GM08714 (cell line): ENCODE data around the gene NUDT2.
A peak's percentile ranks its signal among the peaks of the same experiment; 100 is the strongest.

ENCODE experiments used
- H3K4me3 ChIP-seq: fragments of 200-500 bp; sonication (Bioruptor generic); 2 replicates; pipeline ENCODE4 v1.5.1; 2014; ENCODE audit warnings: mild to moderate bottlenecking, low read length, inconsistent platforms
- ZNF274 ChIP-seq: IDR thresholded peaks from 2 replicates; pipeline ENCODE4 v1.6.1; 2012; ENCODE audit warnings: mild to moderate bottlenecking, low read depth, low read length

Gene NUDT2

DNA sequence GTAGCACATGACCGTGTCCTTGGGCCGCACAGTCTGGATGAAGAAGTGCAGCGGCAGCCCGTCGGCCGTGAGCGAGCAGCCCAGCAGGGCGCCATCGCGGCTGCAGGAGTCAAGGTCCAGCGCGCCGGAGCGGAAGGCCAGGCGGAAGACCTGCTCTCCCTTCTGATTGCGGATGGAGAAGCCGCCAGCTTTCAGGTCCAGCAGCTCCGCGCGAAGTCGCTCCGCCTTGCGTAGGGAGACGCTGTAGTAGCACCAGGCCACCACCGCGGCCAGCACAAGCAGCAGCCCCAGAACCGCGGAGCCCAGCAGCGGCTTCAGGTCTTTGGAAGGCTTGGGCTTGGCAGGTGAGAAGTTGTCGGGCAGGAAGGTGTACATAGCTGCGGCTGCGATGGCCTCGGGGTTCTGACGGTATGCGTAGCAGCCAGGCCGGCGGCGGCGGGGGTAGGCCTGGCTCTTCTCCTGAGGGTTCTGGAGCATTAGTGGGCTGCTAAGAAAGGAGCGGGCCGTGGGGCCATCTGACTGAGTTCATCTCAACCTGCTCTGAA is 43.2 kb downstream of the NUDT2 start:
- no peak for TF ChIP-seq ZNF274
- H3K4me3 ChIP-seq: no peak overlapping the region

DNA sequence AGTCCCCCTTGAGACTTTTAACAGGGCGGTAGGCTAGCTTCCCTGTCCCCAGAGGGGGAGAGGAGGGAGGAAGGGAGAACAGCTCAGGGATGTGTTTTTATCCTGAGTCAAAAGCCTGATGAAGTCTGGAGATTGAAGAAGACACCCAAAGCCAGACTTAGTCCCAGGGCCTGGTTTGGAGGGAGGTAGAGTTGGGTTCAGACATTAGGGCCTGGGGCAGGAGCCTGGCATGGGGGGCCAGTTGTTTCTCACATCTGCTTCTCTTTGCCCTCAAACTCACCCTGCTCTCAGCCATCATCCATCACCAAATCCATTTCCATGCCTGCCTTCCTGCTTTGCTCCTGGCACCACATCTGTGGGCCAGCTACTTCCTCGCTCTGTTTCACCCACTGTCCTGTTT is 44.4 kb downstream of the NUDT2 start:
- TF ChIP-seq ZNF274: no peak
- H3K4me3 ChIP-seq: no peak overlapping the region

DNA sequence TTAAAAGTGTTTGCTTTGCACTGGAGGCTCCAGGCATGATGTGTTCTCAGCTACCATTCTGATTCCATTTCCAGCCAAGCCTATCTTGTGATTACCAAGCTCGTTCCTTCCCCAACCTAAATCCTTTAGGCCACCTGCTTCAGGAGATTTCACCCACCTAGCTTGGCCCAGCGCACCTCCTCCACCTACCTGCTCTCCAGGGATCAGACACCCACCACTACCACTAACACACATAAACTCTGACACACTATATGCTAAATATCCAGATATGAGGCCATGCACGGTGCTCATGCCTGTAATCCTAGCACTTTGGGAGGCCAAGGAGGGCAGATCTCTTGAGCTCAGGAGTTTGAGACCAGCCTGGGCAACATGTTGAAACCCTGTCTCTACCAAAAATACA is 45.0 kb downstream of the NUDT2 start:
- no peak overlapping the region for H3K4me3 ChIP-seq
- TF ChIP-seq ZNF274: no peak

DNA sequence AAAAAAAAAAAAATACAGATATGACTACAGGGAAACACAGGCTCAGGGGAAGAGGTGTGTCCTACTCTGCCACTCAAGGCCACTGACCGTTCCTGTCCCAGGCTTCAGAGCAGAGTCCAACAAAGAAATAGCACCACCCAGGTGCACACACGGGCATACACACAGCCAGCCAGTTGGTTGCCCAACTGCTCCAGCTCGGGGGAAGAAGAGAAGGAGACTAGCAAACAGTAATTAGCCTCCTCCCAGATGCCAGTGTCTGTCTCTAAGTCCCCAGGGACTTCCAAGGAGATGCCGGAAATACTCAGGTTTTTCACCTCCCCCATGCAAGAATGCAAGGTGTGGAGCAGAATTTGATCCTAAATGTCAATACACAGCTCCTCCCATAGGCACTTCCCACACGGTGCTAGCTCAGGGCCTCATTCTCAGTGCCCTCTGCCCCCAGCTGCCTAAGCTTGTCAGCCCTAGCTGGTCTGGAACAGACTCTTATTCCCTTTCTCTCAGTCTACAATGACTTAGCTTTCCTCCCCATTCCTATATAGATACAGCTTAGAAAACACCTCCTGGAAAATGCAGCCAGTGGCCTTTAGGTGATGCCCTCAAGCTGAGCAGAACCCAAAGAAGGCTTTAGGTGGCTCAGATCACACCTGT is 45.7 kb downstream of the NUDT2 start:
- H3K4me3 ChIP-seq: no peak overlapping the region
- no peak for TF ChIP-seq ZNF274

DNA sequence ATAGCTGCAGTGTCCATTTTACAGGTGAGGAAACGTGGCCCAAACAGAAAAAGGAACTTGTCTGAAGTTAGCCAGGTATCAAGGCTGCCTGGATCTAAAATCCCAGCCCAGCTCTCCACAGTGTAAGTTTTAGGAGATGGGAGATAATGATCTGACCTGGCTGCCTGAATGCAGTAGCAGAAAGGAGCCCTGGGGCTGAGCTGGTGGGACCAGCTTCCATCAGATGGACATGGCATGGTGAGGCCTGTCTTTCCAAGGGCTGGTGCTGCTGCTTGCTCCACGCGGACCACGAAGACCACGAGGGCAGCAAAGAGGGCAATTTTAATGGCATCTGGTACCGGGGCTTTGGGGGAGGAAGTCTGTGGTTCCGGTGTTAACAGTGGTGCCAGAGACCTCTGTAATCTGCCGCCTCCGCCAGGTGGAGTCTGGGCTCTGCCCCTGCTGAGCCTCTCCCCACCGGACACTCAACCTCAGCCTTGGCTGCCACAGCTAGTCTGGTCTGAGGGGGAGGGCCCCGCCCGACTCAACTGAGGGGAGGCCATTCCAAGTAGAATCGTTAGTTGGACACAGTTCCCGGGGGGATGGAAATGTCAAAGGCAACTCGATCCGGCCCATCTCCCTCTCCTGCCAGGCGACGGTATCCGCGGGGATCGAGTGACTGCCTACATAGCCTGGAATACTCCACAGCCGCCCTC is 46.7 kb downstream of the NUDT2 start:
- TF ChIP-seq ZNF274: no peak
- peak overlapping the region; percentile 59; the same call in 1 of the 2 replicates for H3K4me3 ChIP-seq

DNA sequence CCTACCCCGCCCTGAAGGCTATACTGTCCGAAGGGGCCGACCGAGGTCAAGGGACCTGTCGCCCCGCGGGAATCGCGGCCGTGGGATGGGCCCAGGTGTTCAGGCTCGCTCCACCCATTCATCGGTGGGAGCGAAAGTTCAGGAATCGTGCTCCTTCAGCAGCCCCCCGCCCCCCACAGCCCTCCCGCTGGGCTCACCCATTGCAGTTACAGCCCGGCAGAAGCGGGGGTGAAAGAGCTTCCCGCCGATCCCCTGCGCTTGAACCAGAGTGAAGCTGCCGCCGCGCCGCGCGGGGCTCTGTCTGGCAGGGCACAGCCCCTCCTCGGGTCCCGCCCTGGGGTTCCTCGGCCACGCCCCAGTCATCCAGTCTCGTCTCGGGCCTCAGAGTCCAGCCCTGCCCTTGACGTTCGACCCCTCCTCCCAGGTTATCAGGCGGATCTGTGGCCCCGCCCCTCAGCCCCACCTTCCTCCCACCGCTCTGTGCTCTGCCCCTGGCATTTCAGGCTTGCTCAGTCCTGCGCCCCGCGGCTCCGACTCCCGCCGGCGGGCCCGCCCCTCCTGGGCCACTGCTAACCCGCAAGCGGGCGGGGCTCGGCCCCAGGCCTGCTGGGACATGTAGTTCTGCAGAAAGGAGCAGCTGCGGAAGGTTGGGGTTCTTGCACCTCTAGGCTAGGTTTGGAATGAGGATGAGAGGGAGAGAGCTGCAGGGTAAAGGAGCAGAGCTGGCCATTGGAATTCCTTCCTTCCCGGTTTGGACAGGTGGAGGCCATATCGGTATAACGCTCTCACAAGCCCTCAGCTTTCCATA is 47.4 kb downstream of the NUDT2 start, which contains the start of gene MYORG:
TSS of gene MYORG (minus strand) at position 303 of the 808 bp plus-strand sequence. CDS start 3,955 bp downstream, outside the sequence.
- TF ChIP-seq ZNF274: no peak

DNA sequence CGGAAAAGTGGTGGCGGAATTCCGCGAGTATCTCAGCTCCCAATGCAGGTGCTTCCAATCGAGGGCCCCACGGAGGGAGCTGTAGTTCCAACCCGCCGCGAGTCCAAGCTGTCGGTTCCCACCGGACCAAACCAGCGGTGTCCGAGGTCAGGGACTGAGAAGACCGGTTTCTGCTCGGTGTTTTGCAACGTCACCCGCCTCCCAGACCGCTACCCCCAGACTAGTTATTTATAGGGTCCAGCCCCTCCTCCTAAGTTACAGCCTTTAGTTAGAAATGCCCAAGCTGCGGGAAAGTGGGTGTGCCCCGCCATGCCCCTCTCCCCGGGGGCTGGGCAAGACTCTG is 48.0 kb downstream of the NUDT2 start:
- TF ChIP-seq ZNF274: no peak
- peak overlapping the region; percentile 59; the same call in 1 of the 2 replicates for H3K4me3 ChIP-seq

More for the DNA sequence above, 47.4 kb downstream of the NUDT2 start, which contains the start of gene MYORG:
- H3K4me3 ChIP-seq: peak within 1 kb of the TSS; percentile 59; the same call in 1 of the 2 replicates

DNA sequence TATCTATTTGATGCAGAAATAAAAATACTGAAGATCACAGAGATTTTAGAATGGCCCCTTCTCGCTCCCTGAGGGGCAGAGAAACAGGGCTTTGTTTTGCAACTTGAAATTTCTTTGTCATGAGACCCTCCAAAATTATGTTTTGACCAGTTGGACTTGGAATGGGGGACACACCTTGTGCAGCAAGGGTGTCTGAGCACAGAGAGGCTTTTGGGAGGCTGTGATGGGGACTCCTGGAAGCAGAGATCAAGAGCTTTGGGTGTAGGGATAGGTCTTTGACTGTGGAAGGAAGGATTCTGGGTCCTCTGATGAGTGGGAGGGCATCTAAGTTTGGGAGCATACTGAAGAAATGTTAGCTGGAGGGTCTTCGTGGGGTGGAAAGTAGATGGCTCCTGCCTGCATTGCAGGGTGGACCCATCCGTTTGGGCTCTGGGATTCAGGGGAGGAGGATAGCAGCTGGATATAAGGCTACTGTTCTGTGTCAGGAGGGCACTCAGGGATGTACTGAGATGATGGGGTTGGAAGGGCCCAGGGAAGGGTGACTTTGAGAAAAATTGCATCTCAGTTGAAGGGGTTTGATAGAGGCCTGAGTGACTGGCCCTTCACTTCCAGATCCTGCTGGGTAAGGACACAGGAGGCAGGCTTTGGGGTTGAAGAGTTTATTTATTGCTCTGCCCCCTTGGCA is 49.1 kb downstream of the NUDT2 start:
- TF ChIP-seq ZNF274: no peak

DNA sequence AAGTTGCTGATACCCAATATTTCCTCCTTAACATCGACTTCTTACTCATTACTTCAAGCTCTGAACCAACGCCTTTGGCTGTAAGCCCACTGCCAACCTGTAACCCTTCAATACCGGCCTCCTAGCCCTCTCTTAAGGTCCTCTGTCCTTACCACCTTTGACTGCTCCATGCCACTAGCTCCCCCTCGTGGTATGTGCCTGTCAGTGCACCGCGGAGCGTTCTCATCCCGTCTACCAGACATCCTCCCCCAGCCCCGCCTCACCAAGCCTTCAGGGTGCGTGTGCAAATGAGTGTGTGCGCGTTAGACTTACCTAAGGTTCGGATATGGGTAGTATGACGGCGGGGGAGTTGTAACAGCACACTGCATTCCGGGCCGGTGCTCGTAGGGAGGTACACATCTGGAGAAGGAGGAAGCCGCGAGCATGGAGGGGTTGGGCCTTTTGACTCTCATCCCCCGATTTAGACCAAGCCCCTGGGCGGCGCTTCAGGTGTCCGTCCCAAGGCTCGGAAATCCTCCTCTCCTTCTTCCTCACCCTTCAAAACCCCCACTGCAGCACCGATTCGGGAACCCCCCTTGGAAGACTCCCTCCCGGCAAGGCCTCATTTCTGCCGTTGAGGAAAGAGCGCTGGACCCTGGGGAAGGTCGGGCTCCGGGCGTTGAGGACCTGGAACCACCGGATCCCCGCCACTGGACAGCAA is 50.1 kb downstream of the NUDT2 start:
- H3K4me3 ChIP-seq: no peak overlapping the region; the same call in 1 of the 2 replicates
- TF ChIP-seq ZNF274: no peak

More for the DNA sequence above, 49.1 kb downstream of the NUDT2 start:
- H3K4me3 ChIP-seq: no peak overlapping the region

DNA sequence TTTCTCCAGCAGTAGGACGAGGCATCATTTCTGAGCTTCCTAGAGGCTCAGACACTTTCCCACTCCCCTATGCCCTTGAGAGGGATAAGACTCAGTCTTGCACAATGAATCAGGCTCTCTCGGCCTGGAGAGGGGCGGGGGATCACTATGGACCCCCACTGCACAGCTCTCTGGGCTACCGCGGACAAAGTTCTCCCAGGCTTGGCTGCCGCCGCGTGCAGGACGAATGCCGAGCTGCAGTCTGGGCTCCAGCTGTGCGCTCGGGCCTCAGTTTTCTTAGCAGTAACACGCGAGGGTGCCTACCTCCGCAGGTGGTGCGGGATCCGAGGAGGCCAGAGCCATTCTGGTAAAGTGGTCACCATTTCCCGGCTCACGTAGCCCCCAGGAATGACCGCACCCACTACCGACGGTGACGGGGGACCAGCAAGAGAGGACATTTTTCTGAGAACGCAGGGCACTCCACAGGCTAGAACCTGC is 50.7 kb downstream of the NUDT2 start:
- TF ChIP-seq ZNF274: no peak
- H3K4me3 ChIP-seq: no peak overlapping the region

DNA sequence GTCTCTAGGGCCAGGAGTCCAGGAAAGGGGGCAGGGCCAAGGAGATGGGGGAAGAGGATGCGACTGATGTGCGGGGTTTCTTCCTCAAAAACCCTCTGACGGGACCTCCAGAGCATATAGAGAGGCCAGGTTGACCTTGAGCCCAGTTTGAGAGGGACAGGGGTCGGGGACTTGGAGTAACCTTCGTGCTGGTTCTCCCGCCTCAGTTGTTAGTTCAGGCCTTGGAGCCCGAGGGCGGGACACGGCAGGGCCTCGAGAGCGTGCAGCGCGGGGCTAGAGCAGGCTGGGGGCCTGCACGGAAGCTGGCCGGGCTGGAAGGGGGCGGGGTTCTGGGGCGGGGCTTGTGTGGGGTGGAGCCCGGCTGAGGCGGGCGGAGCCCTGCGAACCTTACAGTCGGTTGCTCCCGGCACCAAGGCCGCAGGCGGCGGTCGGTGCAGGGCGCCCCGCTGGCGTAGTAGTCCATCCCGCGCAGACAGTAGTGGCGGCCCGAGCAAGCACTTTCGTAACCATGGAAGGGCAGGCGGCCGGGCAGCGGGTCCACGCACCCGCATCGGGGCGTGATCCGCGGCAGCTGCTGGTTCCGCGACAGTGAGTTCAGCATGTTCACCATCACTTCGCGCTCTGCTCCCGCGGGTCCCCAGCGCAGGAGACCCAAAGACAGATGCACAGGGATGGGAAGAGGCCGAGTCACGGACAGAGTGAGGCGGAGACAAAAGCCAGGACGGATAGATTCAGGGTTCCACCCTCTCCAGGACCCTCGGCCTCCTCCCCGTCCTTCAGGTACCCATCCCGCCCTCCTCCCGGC is 51.3 kb downstream of the NUDT2 start:
- TF ChIP-seq ZNF274: no peak
- peak overlapping the region; percentile 17; the same call in 1 of the 2 replicates for H3K4me3 ChIP-seq

DNA sequence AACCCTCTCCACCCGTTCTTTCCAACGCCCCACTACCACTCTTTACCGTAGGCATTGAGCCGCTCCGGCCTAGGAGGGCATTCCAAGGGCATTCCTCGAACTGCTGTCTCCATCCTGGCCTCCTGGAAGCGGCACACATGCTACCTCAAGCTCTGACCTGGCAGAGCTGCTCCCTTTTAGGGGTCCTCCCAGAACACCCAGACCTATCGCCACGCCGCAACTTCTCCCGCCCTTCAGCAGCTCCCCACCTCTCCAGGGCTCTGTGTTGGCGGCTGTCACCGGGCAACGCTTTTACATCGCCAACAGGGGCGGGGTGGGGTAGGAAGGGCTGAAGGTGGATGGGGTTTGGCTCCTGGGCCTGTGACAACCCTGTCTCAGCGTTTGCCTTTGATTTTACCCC is 52.0 kb downstream of the NUDT2 start:
- H3K4me3 ChIP-seq: no peak overlapping the region
- TF ChIP-seq ZNF274: no peak

DNA sequence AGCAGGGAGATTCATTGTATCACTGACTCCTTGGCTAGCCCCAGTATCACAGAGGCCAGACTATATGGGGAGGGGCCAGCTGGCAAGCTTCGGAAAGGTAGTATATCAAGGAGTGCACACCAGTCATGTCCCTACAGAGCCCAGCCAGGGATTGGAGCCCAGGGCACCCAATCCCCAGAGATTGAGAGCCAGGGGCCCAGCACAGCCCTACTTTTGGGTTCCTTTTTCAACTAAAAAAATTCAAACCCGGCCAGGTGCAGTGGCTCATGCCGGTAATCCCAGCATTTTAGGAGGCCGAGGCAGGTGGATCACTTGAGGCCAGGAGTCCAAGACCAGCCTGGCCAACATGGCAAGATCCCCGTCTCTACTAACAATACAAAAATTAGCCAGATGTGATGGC is 52.7 kb downstream of the NUDT2 start:
- no peak overlapping the region for H3K4me3 ChIP-seq
- TF ChIP-seq ZNF274: no peak
